C4-2B (cell line): ENCODE measurements around the gene SLC27A5.
A peak's percentile ranks its signal among the peaks of the same experiment; 100 is the strongest.

Experiments used
- H3K27ac ChIP-seq: fragments of 450-650 bp; 2 replicates; pipeline ENCODE4 v1.5.1; 2017
- ZFX ChIP-seq: fragments of 450-650 bp; IDR thresholded peaks from 2 replicates; pipeline ENCODE4 v1.6.1; 2017
- TF ChIP-seq, protein P1 (sequence below): fragments of 450-650 bp; conservative IDR thresholded peaks from 2 replicates; pipeline ENCODE4 v1.5.1; 2017; ENCODE audit warnings: mild to moderate bottlenecking

The SLC27A5 gene

DNA sequence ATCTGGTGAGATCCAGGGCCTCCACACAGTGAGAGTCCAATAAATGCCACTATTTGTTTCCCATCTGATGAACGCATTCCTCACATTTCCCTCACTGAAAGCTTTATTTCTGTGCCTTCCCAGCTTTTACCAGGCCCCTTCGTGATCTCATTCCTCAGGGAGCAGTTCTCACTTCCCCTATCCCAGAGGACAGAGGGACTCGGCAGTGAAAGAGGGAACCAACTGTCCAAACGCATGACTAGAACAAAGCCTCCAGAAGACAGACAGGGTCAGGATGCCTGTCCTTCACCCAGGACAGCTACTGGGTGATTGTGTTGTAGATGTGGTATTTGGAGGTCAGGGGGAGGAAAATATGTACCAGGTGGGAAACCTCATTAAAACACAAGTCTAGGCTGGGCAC lies 9.9 kb upstream of the SLC27A5 start:
- peak overlapping the region; percentile 89 for H3K27ac ChIP-seq
- TF ChIP-seq ZFX, result no peak
- TF ChIP-seq, protein P1, sequence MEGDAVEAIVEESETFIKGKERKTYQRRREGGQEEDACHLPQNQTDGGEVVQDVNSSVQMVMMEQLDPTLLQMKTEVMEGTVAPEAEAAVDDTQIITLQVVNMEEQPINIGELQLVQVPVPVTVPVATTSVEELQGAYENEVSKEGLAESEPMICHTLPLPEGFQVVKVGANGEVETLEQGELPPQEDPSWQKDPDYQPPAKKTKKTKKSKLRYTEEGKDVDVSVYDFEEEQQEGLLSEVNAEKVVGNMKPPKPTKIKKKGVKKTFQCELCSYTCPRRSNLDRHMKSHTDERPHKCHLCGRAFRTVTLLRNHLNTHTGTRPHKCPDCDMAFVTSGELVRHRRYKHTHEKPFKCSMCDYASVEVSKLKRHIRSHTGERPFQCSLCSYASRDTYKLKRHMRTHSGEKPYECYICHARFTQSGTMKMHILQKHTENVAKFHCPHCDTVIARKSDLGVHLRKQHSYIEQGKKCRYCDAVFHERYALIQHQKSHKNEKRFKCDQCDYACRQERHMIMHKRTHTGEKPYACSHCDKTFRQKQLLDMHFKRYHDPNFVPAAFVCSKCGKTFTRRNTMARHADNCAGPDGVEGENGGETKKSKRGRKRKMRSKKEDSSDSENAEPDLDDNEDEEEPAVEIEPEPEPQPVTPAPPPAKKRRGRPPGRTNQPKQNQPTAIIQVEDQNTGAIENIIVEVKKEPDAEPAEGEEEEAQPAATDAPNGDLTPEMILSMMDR, result no peak

DNA sequence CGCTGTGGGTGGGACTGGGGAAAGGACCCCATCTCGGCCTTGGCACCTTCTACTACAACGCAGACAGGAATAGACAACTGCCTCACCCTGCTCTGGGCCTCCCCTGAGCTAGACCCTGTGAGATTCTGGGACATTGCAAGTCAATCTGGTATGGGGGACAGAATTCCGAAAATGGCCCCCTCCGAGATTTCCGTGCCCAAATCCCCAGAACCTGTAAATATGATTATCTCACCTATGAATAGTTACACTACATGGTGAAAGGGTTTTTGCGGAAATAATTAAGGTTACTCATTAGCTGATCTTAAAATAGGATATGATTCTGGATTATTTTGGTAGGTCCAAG lies 8.4 kb upstream of the SLC27A5 start:
- TF ChIP-seq, protein P1, result no peak
- TF ChIP-seq ZFX, result no peak
- H3K27ac ChIP-seq, result peak overlapping the region; percentile 89

DNA sequence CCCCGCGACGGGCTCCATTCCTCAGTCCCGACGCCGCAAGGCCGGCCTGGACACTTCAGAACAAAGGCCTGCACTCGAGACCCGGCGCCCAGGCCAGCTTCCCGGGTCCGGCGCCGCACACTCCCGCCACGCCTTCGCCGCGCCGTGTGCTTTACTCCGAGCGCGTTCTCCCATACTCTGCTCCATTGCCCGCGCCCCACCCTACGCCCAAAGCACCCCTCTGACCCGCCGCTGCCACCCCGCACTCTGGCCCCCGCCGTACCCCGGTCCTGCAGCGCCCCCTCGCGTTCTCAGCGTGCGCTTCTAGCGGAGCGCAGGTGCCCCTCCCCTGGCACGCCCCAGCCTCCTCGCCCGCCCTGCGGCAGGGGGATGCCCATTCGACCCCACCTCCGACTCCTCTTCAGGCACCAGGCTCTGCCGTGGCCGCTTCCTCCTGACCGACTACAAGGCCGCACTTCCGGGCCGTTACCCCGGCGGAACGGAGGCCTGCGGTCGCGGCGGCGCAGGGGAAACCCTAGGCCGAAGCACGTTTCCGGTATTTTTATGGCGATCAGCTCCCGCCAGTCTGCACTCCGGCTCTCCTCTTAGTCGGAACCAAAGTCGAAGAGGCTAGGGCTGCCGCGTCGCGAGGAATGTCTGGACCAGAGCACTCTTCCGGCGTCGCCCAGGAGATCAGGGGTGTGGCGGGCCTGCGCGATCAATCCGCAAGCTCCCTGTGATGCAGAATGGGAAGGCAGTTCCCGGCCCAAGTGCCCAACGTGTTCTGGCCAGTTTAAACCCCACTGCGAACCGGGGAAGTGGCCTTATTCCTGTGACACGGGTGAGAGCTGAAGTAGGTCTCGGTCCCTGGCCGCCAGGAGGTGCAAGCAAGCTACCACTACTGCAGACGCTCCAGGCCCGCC lies 7.8 kb upstream of the SLC27A5 start, which contains the start of gene ZBTB45:
Gene ZBTB45 (minus strand): TSS at position 456 of the 902 bp plus-strand sequence. CDS start 2,137 bp downstream, outside the sequence.
- H3K27ac ChIP-seq, result peak within 1 kb of the TSS; percentile 89
- TF ChIP-seq ZFX, result peak; percentile 95
- TF ChIP-seq, protein P1, result peak; percentile 88

DNA sequence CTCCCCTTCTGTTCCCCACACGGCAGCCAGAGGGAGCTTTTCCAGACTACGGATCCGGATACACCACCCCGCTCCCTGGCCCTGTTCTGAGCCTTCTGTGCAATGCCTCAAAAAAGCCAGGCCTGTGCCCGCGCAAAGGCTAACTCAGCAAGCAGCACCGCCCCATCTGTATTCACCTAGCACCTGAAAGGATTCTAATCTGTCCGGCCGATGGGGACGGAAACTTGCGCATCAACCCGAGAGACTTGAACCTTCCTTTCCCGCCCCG lies 7.2 kb upstream of the SLC27A5 start:
- no peak for TF ChIP-seq ZFX
- TF ChIP-seq, protein P1, result no peak; the same call in 1 of the 2 replicates

DNA sequence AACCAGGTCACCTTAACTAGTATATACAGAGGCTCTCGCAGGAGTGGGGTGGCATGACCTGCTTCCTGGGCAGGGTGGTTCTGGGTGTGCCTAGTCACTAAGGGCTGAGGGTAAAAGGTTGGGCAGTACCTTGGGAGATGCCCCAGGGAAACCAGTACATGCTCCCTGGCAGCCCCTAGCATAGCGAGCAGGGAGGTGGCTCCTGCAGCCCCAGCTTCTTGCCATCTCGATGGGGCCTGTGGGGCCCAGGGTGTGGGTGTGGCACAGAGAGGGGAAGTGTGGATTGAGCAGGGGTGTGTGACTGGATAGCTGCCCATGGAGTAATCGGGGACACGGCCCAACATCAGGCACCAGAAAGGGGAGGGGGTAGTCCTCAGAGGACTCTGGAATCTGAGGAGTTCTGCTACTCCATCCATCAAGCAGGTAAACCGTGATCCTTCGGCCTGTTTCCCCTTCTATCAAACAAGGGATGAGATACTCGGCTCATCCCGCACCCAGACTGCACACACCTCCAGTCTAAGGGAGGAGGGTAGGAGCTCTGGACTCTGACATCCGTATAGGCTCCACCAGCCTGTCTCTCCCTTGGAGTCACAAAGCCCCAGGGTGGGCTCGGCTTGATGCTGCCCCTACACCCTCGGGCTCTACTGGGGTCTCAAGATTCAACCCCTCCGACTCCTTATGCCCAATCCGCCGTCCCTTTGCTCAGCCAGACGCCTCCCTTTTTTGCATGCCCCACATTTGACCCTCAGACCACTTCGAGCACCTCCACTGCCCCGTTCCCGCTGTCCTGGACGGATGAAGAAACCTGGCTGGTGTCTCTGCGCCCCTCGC lies 6.7 kb upstream of the SLC27A5 start:
- H3K27ac ChIP-seq, result peak overlapping the region; percentile 89
- no peak for TF ChIP-seq ZFX
- TF ChIP-seq, protein P1, result no peak

More for the DNA sequence above, 7.2 kb upstream of the SLC27A5 start:
- H3K27ac ChIP-seq, result peak overlapping the region; percentile 89

DNA sequence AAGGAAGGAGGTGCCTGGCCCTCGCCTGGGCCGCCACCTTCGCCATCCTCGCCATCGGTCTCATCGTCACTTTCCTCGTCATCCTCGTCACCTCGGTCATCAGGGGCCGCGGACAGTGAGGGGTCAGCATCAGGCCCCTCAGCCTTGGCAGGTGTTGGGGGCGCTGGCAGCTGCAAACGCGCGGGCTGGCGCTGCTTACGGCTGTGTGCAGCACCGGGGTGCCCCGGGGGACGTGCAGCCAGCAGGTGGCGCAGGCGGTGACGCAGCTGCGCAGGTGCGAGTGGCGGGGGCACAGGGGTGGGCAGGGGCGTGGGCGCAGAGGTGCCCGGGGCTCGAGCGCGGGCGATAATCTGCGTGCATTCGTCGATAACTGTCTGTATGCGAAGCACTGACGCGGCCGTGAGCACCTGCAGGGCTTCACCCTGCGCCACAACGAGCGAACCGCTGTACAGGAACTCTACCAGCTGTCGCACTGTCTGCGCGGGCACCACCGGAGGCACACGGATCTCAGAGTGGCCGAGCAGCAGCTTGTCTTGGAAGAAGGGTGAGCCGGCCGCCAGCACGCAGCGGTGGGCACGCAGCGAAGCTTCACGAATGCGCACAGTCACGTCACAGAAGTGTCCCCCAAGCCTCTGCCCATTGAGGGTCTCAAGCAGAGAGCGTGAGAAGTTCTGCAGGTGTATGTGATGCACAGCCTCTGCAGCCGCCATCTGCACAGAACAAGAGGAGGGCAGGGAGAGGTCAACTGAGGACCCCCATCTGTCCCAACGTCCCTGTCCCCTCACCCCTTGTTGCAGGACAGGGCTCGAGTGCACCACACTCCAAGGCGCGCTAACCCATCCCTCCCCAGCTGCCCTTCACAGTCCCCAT lies 5.4 kb upstream of the SLC27A5 start:
- peak overlapping the region; percentile 89; the same call in 1 of the 2 replicates for H3K27ac ChIP-seq
- TF ChIP-seq, protein P1, result peak; percentile 28
- TF ChIP-seq ZFX, result no peak
